Stimulated activated naive B cell treated with anti-CD40 and anti-IgM and Interleukin-4, amounts not matched to agents 10 μg/mL and 1 μg/mL and 100 μg/mL, for 72 hours (primary cell): Measurements from ENCODE around the gene GLOD5.

ENCODE experiments used
- ATAC-seq, 2 donors: fragments of 150-1000 bp; cut with Tn5 transposase; replicated peaks; 2 replicates each; pipeline ENCODE4 v1.10.0; 2021; ENCODE audit warnings: moderate library complexity in 1 of 2
- DNase-seq: peaks from one replicate; pipeline ENCODE4 v3.0.0; 2021
- H3K27ac Mint-ChIP-seq: one replicate; pipeline ENCODE4 v1.8.0; 2022; ENCODE audit warnings: mild to moderate bottlenecking, mixed read lengths
- H3K27me3 Mint-ChIP-seq, 2 donors: one replicate each; pipeline ENCODE4 v1.8.0; 2022; ENCODE audit warnings: mixed read lengths in 2 of 2
- H3K36me3 Mint-ChIP-seq, 2 donors: one replicate each; pipeline ENCODE4 v1.8.0; 2022; ENCODE audit warnings: mixed read lengths in 2 of 2, mild to moderate bottlenecking in 1 of 2
- H3K4me1 Mint-ChIP-seq, 2 donors: one replicate each; pipeline ENCODE4 v1.8.0; 2022; ENCODE audit warnings: mixed read lengths in 2 of 2, mild to moderate bottlenecking in 1 of 2
- H3K4me3 Mint-ChIP-seq, 2 donors: one replicate each; pipeline ENCODE4 v1.8.0; 2022; ENCODE audit warnings: mild to moderate bottlenecking in 2 of 2, mixed read lengths in 2 of 2, moderate library complexity in 1 of 2
- H3K9me3 Mint-ChIP-seq, 2 donors: one replicate each; pipeline ENCODE4 v1.8.0; 2022; ENCODE audit warnings: mixed read lengths in 2 of 2, mild to moderate bottlenecking in 1 of 2

GLOD5 gene

DNA sequence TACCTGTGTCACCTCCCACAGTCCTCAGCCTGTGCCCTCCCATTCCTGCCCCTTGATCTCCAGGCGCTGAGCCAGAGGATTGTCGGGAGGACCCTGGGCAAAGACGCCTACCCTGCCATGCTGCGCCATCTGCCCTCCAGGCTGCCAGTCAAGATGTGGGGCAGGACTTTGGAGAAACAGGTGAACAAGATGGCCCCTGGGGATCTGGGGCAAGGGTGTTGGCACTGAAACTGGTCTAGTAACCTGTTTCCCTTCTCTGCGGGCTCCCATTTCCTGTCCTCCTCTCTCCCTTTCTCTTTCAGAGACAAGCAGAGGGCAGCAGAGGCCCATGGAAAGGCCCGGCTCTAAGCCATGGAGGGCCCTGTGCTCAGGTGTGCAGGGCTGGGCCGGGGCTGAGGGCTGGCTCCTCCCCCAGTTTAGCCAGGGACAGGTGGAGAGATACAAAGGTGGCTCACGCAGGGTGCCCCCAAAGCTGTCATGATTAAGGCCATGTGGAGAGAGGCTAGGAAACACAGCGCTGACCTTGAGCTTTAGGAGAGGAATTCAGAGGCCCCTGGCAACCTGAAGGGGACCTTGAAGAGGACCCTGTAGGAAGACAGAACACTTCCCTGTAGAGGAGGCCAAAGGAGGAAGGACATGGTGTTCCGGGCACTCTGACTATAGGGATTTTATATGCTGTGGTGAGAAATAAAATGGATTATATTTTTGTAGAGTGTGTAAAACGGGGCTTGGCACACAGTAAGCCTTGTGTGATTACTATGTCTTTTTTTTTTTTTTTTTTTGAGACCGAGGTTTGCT, at the start of gene GLOD5:
GLOD5 (plus strand) TSS at position 74 of the 798 bp plus-strand sequence; CDS start at position 118, 44 bp downstream.
- H3K4me3 Mint-ChIP-seq, result no peak within 1 kb of the TSS
- H3K9me3 Mint-ChIP-seq, result no peaks in the 10 kb centered on the region
- no peak within 1 kb of the TSS for H3K27ac Mint-ChIP-seq
- H3K27me3 Mint-ChIP-seq, result peaks cover 0 to 18% of the 10 kb centered on the region in 2 donors
- DNase-seq (no peak), ATAC-seq (peak; percentile 14 to 39)
- H3K4me1 Mint-ChIP-seq, result peaks cover 0 to 7% of the 10 kb centered on the region in 2 donors
- no peaks in the 10 kb centered on the region for H3K36me3 Mint-ChIP-seq

GRCh38 chrX:48711929-48712505, 49.5 kb upstream of the GLOD5 start:
- peaks cover 4 to 30% of the 10 kb centered on the region in 2 donors for H3K4me1 Mint-ChIP-seq
- DNase-seq (no peak), ATAC-seq (no peak)
- H3K4me3 Mint-ChIP-seq, result no peak overlapping the region
- no peaks in the 10 kb centered on the region for H3K9me3 Mint-ChIP-seq
- no peak overlapping the region for H3K27ac Mint-ChIP-seq
- H3K27me3 Mint-ChIP-seq, result no peaks in the 10 kb centered on the region
- H3K36me3 Mint-ChIP-seq, result peaks cover under 1 to 3% of the 10 kb centered on the region in 2 donors

DNA sequence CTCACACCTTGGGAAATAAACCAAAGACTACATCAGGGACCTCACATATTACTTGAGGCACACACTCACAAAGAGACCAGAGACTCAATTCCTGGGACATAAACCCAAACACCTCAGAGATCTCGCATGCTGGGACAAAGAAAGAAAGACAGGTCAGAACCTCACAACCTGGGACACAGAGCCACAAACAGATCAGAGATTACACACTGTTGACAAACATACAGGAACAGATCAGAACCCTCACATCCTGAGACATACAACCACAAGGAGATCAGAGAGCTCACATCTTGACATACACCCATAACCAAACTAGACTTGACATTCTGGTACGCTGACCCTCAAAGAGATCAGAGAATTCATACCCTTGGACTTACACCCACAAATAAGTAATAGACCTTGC, 47.7 kb upstream of the GLOD5 start:
- Mint-ChIP-seq H3K36me3 (peaks cover 0 to under 1% of the 10 kb centered on the region in 2 donors), H3K27ac (no peak overlapping the region), H3K4me1 (peaks cover 0 to 19% of the 10 kb centered on the region in 2 donors), H3K4me3 (no peak overlapping the region), H3K27me3 (peaks cover 0 to 6% of the 10 kb centered on the region in 2 donors), H3K9me3 (no peaks in the 10 kb centered on the region)
- ATAC-seq, result no peak
- no peak for DNase-seq

DNA sequence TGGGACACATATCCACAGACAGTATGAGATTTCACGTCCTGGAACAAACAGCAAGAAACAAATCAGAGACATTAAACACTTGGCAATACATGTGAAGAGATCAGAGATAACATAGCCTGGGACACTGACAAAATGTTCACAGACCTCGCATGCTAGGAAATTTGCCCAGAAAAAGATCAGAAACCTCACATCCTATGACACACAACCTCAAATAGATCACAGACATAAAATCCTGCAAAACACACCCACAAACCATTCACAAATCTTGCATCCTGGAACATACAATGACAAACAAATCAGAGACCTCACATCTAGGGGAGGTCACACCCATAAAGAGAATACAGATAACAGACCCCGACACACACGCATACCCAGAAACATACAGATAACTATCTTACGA, 47.0 kb upstream of the GLOD5 start:
- no peaks in the 10 kb centered on the region for H3K36me3 Mint-ChIP-seq
- H3K4me1 Mint-ChIP-seq, result peaks cover 0 to 19% of the 10 kb centered on the region in 2 donors
- DNase-seq (no peak), ATAC-seq (no peak)
- H3K4me3 Mint-ChIP-seq, result no peak overlapping the region
- H3K27ac Mint-ChIP-seq, result no peak overlapping the region
- no peaks in the 10 kb centered on the region for H3K9me3 Mint-ChIP-seq
- peaks cover 0 to 7% of the 10 kb centered on the region in 2 donors for H3K27me3 Mint-ChIP-seq

GRCh38 chrX:48715072-48715471, 46.5 kb upstream of the GLOD5 start:
- no peaks in the 10 kb centered on the region for H3K9me3 Mint-ChIP-seq
- H3K4me3 Mint-ChIP-seq, result no peak overlapping the region
- H3K27me3 Mint-ChIP-seq, result peaks cover 0 to 7% of the 10 kb centered on the region in 2 donors
- DNase-seq (no peak), ATAC-seq (no peak)
- H3K27ac Mint-ChIP-seq, result no peak overlapping the region
- H3K4me1 Mint-ChIP-seq, result peaks cover 0 to 19% of the 10 kb centered on the region in 2 donors
- H3K36me3 Mint-ChIP-seq, result no peaks in the 10 kb centered on the region

DNA sequence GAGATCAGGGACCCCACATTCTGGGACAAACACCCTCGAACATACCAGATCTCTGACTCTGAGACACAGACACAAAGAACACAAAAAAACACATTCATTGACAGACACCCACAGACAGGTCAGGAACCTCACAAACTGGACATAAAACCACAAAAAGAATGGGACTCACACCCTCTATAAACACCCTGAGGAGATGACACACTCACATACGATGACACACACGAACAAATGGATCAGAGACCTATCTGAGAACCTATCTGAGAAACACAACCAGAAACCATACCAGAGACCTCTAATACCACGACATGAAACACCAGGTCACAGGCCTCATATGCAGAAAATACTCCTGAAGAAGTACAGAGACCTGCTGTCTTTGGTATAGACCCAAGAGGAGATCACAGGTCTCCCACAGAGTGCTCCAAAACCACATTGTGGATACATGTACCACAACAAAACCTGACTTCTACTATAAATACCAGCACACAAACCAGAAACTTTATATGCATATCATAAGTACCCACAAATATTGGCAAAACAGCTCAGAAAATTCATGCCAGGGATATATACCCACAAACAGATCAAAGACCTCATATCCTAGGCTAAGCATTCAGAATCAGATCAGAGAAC, 45.6 kb upstream of the GLOD5 start:
- DNase-seq, result no peak
- H3K4me3 Mint-ChIP-seq, result no peak overlapping the region
- no peak for ATAC-seq
- H3K4me1 Mint-ChIP-seq, result peaks cover 0 to 19% of the 10 kb centered on the region in 2 donors
- H3K36me3 Mint-ChIP-seq, result no peaks in the 10 kb centered on the region
- no peaks in the 10 kb centered on the region for H3K9me3 Mint-ChIP-seq
- peaks cover 0 to 7% of the 10 kb centered on the region in 2 donors for H3K27me3 Mint-ChIP-seq
- H3K27ac Mint-ChIP-seq, result no peak overlapping the region

GRCh38 chrX:48719958-48720357, 41.6 kb upstream of the GLOD5 start:
- Mint-ChIP-seq H3K36me3 (no peaks in the 10 kb centered on the region), H3K27me3 (peaks cover 0 to 7% of the 10 kb centered on the region in 2 donors), H3K27ac (no peak overlapping the region), H3K9me3 (no peaks in the 10 kb centered on the region), H3K4me1 (no peaks in the 10 kb centered on the region), H3K4me3 (no peak overlapping the region)
- ATAC-seq, result no peak
- DNase-seq, result no peak

DNA sequence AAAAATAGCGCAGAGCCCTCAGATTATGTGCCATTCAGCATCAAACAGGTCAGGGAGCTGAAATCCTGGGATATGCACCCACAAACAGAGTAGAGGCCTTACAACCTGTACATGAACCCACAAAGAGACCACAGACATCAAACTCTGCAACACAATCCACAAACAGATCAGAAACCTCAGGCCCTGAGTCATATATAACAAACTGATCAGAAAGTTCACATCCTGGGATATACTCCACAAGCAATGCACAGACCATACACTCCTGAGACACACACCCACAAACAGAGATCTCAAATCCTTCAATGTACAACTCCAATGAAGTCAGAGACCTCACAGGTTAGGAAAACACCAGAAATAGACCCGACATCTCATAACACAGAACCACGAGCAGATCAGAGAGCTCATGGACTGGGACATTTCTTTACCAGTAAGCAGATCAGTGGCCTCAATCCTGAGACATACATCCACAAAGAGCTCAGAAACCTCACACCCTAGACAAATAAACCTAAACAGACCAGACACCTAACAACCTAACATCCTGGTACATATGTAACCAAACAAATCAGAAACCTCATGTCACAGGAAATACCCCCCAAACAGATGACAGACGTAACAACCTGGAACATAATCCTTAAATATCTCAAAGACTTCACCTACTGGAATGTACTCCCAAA, 40.8 kb upstream of the GLOD5 start:
- Mint-ChIP-seq H3K4me3 (no peak overlapping the region), H3K36me3 (no peaks in the 10 kb centered on the region), H3K9me3 (no peaks in the 10 kb centered on the region), H3K27me3 (peaks cover 0 to 7% of the 10 kb centered on the region in 2 donors), H3K4me1 (no peaks in the 10 kb centered on the region), H3K27ac (no peak overlapping the region)
- ATAC-seq (no peak), DNase-seq (no peak)

GRCh38 chrX:48721916-48722315, 39.6 kb upstream of the GLOD5 start:
- Mint-ChIP-seq H3K27me3 (peaks cover 0 to 7% of the 10 kb centered on the region in 2 donors), H3K4me1 (no peaks in the 10 kb centered on the region), H3K4me3 (no peak overlapping the region), H3K27ac (no peak overlapping the region), H3K9me3 (no peaks in the 10 kb centered on the region), H3K36me3 (no peaks in the 10 kb centered on the region)
- DNase-seq (no peak), ATAC-seq (no peak)

DNA sequence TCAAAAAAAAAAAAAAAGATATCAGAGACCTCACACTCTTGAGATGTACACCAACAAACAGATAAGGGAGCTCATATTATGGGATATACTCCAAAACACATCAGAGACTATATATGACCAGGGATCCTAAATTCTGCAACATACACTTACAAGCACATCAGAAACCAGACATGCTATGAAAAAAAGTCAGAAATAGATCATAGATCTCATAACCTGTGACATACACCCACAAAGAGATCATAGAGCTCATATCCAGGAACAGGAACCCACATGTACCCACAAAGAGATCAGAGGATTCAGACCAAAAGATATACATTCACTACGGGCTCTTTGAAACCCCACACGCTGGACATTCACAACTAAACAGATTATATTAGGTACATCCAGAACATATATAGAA, 35.0 kb upstream of the GLOD5 start:
- no peak overlapping the region for H3K27ac Mint-ChIP-seq
- no peaks in the 10 kb centered on the region for H3K27me3 Mint-ChIP-seq
- no peaks in the 10 kb centered on the region for H3K9me3 Mint-ChIP-seq
- peaks cover 0 to 2% of the 10 kb centered on the region in 2 donors for H3K36me3 Mint-ChIP-seq
- H3K4me1 Mint-ChIP-seq, result peaks cover 0 to 4% of the 10 kb centered on the region in 2 donors
- no peak overlapping the region for H3K4me3 Mint-ChIP-seq
- DNase-seq, result no peak
- no peak for ATAC-seq

DNA sequence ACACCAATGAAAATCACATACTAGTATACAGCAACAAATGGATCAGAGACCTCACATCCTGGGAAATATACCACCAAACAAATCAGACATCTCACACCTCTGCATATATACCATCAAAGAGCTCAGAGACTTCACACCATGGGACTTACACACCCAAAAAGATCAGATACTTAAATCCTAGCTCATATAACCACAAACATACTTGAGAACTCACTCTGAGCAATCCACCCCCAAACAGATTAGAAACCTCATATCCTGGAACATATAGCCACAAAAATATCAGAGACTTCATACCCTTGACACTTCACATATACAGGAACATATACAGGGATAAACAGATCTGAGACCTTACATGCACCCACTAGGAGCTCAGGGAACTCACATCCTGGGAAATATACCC, 32.9 kb upstream of the GLOD5 start:
- ATAC-seq (no peak), DNase-seq (no peak)
- Mint-ChIP-seq H3K4me1 (peaks cover 0 to 4% of the 10 kb centered on the region in 2 donors), H3K4me3 (no peak overlapping the region), H3K36me3 (peaks cover 0 to 2% of the 10 kb centered on the region in 2 donors), H3K9me3 (no peaks in the 10 kb centered on the region), H3K27me3 (no peaks in the 10 kb centered on the region), H3K27ac (no peak overlapping the region)

DNA sequence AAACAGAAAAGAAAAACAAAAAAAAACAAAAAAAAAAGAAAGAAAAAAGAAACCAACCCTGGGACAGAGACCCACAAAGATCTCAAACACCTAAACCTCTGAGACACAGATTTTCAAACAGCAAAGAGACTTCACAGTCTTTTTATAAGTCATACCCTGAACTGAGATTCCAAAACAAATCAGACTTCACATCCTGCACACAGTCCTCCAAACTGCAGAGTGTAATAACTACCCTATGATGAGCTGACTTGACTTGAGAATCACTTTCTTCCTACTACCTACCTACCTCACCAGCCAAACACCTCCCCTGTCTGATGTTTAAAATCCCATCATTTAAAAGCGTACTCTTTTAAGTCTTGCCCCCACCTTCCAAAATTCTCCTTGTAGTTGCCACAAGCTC, 25.2 kb upstream of the GLOD5 start:
- Mint-ChIP-seq H3K36me3 (no peaks in the 10 kb centered on the region), H3K4me1 (peaks cover 7 to 14% of the 10 kb centered on the region in 2 donors), H3K9me3 (no peaks in the 10 kb centered on the region), H3K27ac (no peak overlapping the region), H3K4me3 (peak overlapping the region; percentile 89 to 91), H3K27me3 (no peaks in the 10 kb centered on the region)
- ATAC-seq (no peak), DNase-seq (no peak)

GRCh38 chrX:48736878-48737212, 24.7 kb upstream of the GLOD5 start:
- Mint-ChIP-seq H3K27ac (peak overlapping the region; percentile 94), H3K4me3 (peak overlapping the region; percentile 89 to 91), H3K36me3 (no peaks in the 10 kb centered on the region), H3K9me3 (no peaks in the 10 kb centered on the region), H3K4me1 (peaks cover 7 to 14% of the 10 kb centered on the region in 2 donors), H3K27me3 (no peaks in the 10 kb centered on the region)
- ATAC-seq (no peak), DNase-seq (no peak)

- Mint-ChIP-seq H3K4me3 (peak overlapping the region; percentile 89 to 91), H3K27ac (peak overlapping the region; percentile 94), H3K36me3 (no peaks in the 10 kb centered on the region), H3K9me3 (no peaks in the 10 kb centered on the region), H3K4me1 (peaks cover 7 to 14% of the 10 kb centered on the region in 2 donors), H3K27me3 (peaks cover 0 to under 1% of the 10 kb centered on the region in 2 donors)
- ATAC-seq (peak; percentile 97 to 98), DNase-seq (peak; percentile 87)
Observed at GRCh38 chrX:48737213-48737938, 24.2 kb upstream of the GLOD5 start.
